ENCODE data around the gene HPCA.

DNA sequence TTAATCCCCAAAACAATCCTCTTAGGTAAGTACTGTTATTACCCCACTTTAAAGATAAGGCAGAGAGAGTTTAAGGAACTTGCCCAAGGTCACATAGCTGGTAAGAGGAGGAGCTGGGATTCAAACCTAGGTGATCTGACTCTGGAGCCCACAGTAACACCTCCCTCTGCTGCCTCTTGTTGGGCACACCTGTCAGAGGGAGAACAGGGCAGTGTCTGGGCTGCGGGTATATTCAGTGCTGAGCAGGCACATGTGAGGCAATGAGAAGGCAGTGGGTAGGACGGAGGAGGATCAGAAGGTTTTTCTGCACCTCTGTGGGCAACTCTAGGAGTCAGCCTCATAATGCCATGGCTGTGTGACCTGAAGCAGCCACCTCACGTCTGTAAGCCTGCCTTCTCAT, 1.8 kb downstream of the HPCA start:
- no peak for TF ChIP-seq EZH2phosphoT487 (IDR thresholded peaks at IDR 0.05; ENCODE audit: insufficient read depth, low read depth)
- no peak for TF ChIP-seq EZH2 (IDR thresholded peaks at IDR 0.05; ENCODE audit: insufficient read depth, poor library complexity, severe bottlenecking)

All from GM23248 (cell line).